Right ventricle myocardium inferior (tissue), 1 donor: ENCODE results near the gene CFB. TPM values are rescaled to one million over a fixed set of nuclear protein-coding genes. Genes with fewer than 3 reads are reported as not detected.
"Not testable (repeated sequence)": the region's sequence is repeated elsewhere in the genome, so short reads cannot be mapped to it uniquely, and the experiment has no call there.

Source experiments
- ATAC-seq: fragments of 200-7000 bp; cut with Tn5 transposase; one replicate; pipeline ENCODE4 v1.9.1; 2020; ENCODE audit warnings: mild to moderate bottlenecking, moderate library complexity
- DNase-seq: peaks from one replicate; pipeline ENCODE4 v3.0.0; 2021; ENCODE audit errors: missing footprints
- intact Hi-C: fragments of 100-400 bp; cut with DNase I; formaldehyde crosslinking; loops from one replicate; pipeline ENCODE4 v1.11.0; 2022
- microRNA-seq: library from miRNA; unstranded; fragments of <30 nt; microRNA quantifications from one replicate; pipeline ENCODE4 v1.2.0, GENCODE V29; 2020
- total RNA-seq: library from RNA; stranded (reverse); fragmentation: NEBNext Ultra II Directional; extraction: Animal tissue kit (Norgen Biotek cat#: 25700); gene quantifications from one replicate; pipeline ENCODE4 v1.2.1, GENCODE V29; 2021
- donor health status: DM: no; HTN: yes; CAD: no; lungs with severe emphysema.

The CFB gene
- total RNA-seq, 1 donor from 2014 or later: 8.8 TPM

DNA sequence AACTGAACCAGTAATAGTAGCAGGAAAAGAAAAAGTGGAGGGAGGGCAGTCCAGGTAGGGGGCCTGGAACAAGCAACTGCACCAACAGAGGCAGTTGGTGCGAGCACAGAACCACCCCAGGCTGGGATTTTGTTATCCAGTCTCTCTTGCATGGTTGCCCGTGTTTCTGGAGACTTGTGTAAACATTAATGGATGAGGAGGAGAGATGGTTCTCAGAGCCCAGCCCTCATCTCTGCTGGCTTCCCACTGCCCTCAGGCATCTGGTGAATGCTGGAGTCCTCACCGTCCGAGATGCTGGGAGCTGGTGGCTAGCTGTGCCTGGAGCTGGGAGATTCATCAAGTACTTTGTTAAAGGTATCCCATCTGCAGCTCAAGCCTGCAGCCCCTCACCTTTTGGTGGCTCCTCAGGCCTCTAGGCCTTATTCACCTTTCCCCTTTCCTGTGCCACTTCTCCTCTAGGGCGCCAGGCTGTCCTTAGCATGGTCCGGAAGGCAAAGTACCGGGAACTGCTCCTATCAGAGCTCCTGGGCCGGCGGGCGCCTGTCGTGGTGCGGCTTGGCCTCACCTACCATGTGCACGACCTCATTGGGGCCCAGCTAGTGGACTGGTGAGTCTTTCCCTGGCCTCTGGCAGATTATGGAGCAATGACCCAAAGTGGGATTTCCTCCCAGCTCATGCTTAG is 34.4 kb downstream of the CFB start:
- intact Hi-C loops, ATAC-seq: not testable (repeated sequence)
- DNase-seq: peak; percentile 6

DNA sequence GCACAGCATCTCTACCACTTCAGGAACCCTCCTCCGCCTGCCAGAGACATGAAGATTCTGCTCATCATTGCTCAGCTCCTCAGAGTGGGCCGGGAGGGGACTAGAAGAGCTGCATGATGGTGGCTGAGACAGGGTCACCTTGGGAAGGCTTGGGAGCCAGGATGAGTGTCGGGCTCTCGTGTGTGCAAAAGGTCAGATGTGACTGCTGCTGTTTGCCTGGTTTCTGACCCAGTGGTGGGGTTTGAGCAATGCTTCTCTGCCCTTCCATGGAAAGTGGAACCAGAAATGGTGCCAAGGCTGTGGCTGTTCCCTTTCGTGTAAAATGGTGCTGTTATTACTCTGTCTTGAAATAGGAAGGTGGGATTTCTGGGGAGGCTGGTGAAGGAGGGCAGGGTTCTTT is 35.1 kb downstream of the CFB start:
- intact Hi-C loops, DNase-seq, ATAC-seq: not testable (repeated sequence)

DNA sequence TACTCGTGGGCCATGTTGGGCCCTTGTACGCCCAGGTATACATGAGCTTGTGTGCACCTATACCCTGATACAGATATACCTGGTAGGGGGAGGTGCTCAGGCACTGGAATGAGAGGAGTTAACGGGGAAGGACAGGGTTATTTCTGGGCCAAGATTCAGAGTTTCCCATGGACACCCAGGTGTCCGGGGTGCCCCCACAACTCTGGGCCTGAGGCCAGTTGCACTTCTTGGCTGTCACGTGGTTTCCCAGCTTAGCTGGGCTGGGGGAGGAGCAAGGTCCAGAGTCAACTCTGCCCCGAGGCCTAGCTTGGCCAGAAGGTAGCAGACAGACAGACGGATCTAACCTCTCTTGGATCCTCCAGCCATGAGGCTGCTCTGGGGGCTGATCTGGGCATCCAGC is 35.8 kb downstream of the CFB start, which contains the start of gene C4A:
C4A (plus strand) TSS at position 314 of the 400 bp plus-strand sequence; CDS start at position 365, 51 bp downstream.
- DNase-seq, intact Hi-C loops: not testable (repeated sequence)
- peak; percentile 76 for ATAC-seq

DNA sequence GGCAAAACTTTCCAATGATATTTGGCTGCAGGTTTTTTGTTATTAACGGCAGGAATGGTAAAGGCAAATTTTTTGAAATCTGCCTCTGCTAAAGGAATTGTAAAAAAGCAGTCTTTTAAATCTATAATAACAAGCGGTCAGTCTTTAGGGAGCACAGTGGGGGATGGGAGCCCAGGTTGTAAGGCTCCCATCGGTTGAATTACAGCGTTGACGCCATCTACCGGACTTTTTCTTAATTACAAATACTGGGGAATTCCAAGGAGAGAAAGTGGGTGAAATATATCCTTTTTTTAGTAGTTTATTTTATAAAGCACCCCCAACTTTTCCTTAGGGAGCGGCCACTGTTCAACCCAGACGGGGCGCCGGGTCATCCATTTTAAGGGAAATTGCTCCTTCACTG is 43.5 kb downstream of the CFB start:
- ATAC-seq, intact Hi-C loops, DNase-seq: not testable (repeated sequence)

DNA sequence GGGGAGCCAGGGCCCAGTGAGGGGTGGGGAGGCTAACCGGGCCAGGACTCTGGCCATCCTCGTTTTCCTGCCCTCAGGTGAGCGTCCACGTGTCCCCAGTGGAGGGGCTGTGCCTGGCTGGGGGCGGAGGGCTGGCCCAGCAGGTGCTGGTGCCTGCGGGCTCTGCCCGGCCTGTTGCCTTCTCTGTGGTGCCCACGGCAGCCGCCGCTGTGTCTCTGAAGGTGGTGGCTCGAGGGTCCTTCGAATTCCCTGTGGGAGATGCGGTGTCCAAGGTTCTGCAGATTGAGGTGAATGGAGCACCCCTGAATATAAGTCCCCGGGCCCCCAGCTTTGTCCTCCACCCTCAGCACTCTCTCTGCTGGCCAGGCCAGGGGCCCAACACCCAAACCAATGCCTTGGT is 48.5 kb downstream of the CFB start:
- ATAC-seq, intact Hi-C loops: not testable (repeated sequence)
- DNase-seq: peak; percentile 46

DNA sequence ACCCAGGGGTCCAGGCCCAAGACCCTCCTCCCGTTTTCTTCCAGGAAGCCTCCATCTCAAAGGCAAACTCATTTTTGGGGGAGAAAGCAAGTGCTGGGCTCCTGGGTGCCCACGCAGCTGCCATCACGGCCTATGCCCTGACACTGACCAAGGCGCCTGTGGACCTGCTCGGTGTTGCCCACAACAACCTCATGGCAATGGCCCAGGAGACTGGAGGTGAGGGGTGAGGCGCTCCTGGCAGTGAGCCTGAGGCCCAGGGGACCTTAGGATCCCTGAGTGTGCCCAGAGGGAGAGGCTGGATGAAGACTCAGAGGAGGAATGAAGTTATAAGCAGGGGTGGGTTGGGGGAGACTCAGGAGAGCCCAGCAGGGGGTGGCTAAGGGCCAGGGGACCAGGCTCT is 50.5 kb downstream of the CFB start:
- ATAC-seq, intact Hi-C loops: not testable (repeated sequence)
- DNase-seq: peak; percentile 13

Small RNA genes lying within 50 kb of the gene (microRNA-seq; reads per million reads assigned to microRNA genes)
- not detected for gene MIR1236

Other genes with a start within 250 kb of the CFB start
- gene ABHD16A, start 242.8 kb upstream of the CFB start, total RNA-seq: 26.9 TPM
- gene LY6G6F, start 239.2 kb upstream of the CFB start, total RNA-seq: not detected
- not detected for gene LY6G6D, start 230.7 kb upstream of the CFB start, total RNA-seq
- gene LY6G6C, start 224.3 kb upstream of the CFB start, total RNA-seq: not detected
- gene MPIG6B, start 222.7 kb upstream of the CFB start, total RNA-seq: 0.70 TPM
- 40.6 TPM for gene DDAH2, start 216.8 kb upstream of the CFB start, total RNA-seq
- gene CLIC1, start 209.6 kb upstream of the CFB start, total RNA-seq: 102 TPM
- gene MSH5, start 206.1 kb upstream of the CFB start, total RNA-seq: 2.0 TPM
- 0.57 TPM for gene SAPCD1, start 183.4 kb upstream of the CFB start, total RNA-seq
- 12.1 TPM for gene VWA7, start 168.8 kb upstream of the CFB start, total RNA-seq
- gene VARS1, start 150.3 kb upstream of the CFB start, total RNA-seq: 29.7 TPM
- gene LSM2, start 139.1 kb upstream of the CFB start, total RNA-seq: 24.6 TPM
- 1.6 TPM for gene HSPA1L, start 130.8 kb upstream of the CFB start, total RNA-seq
- gene HSPA1A, start 130.6 kb upstream of the CFB start, total RNA-seq: 298 TPM
- 215 TPM for gene HSPA1B, start 118.4 kb upstream of the CFB start, total RNA-seq
- gene NEU1, start 83.3 kb upstream of the CFB start, total RNA-seq: 25.6 TPM
- gene SLC44A4, start 67.1 kb upstream of the CFB start, total RNA-seq: not detected
- 16.8 TPM for gene EHMT2, start 48.4 kb upstream of the CFB start, total RNA-seq
- gene ZBTB12, start 44.0 kb upstream of the CFB start, total RNA-seq: 3.2 TPM
- gene C2, start 18.4 kb upstream of the CFB start, total RNA-seq: 8.9 TPM
- 41.9 TPM for gene NELFE, start 12.9 kb downstream of the CFB start, total RNA-seq
- 30.7 TPM for gene SKIC2, start 13.1 kb downstream of the CFB start, total RNA-seq
- gene DXO, start 26.0 kb downstream of the CFB start, total RNA-seq: 9.8 TPM
- 92.1 TPM for gene C4A, start 36.0 kb downstream of the CFB start, total RNA-seq
- 81.6 TPM for gene C4B, start 68.7 kb downstream of the CFB start, total RNA-seq
- gene CYP21A2, start 92.3 kb downstream of the CFB start, total RNA-seq: 0.30 TPM
- 73.3 TPM for gene TNXB, start 163.2 kb downstream of the CFB start, total RNA-seq
- 24.4 TPM for gene ATF6B, start 182.2 kb downstream of the CFB start, total RNA-seq
- 2.8 TPM for gene FKBPL, start 184.2 kb downstream of the CFB start, total RNA-seq
- 0.46 TPM for gene PRRT1, start 205.8 kb downstream of the CFB start, total RNA-seq
- gene PPT2, start 208.0 kb downstream of the CFB start, total RNA-seq: 22.8 TPM
- 7.8 TPM for gene EGFL8, start 218.5 kb downstream of the CFB start, total RNA-seq
- 48.2 TPM for gene AGPAT1, start 230.0 kb downstream of the CFB start, total RNA-seq
- 97.5 TPM for gene RNF5, start 232.3 kb downstream of the CFB start, total RNA-seq
- gene AGER, start 238.2 kb downstream of the CFB start, total RNA-seq: 2.0 TPM
- 42.9 TPM for gene PBX2, start 244.1 kb downstream of the CFB start, total RNA-seq
- 6.3 TPM for gene GPSM3, start 246.5 kb downstream of the CFB start, total RNA-seq